ENCODE measurements around the gene RTN4IP1.
A peak's percentile ranks its signal among the peaks of the same experiment; 100 is the strongest.
"Not testable (repeated sequence)": the region's sequence is repeated elsewhere in the genome, so short reads cannot be mapped to it uniquely, and the experiment has no call there.

RTN4IP1 gene

DNA sequence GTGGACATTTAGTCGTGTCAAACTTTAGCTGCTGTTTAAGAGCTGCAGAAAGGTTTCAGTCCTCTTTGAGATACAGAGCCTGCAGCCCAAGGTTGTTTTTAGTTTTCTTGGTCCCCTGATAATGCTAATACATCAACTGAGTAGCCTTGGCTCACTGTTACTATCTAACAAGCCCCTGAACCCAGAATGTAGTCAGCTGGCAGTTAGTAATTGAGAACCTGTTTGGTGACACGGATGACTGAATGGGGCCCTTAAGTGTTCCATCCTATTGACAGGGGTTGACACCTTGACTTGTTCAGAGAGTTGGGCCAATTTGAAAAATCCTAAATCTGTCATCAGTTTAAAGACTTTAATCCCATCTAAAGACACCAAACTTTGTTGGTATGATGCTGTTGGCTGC lies 2.8 kb downstream of the RTN4IP1 start:
- DNase-seq = no peak

DNA sequence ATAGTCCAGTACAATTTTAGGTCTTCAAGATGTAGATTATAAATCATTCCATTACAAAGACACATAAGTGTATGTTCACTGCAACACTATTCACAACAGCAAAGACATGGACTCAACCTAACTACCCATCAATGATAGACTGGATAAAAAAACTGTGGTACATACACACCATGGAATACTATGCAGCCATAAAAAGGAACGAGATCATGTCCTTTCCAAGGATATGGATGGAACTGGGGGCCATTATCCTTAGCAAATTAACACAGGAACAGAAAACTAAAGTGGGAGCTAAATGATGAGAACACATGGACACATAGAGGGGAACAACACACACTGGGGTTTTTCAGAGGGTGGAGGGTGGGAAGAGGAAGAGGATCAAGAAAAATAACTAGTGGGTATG lies 6.3 kb downstream of the RTN4IP1 start:
- no peak for DNase-seq

DNA sequence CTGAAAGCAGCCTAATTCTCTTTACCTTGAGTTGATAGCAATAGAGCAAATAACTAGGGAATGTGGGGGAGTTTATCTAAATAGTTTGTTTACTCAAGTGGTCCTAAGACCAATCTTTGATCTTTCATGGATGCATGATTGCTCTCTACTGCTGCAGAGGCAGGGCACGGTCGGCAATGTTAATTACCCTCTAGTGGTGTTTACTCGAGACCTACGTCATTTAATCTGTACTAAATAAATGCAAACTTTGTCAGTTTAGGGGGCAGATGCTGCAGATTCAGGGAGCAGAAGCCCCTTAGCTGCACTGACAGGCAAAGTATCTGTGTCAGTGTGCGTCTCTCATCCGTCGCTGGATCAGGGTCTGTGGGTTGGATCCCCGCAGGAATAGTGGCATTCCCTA lies 6.9 kb downstream of the RTN4IP1 start:
- no peak for DNase-seq

DNA sequence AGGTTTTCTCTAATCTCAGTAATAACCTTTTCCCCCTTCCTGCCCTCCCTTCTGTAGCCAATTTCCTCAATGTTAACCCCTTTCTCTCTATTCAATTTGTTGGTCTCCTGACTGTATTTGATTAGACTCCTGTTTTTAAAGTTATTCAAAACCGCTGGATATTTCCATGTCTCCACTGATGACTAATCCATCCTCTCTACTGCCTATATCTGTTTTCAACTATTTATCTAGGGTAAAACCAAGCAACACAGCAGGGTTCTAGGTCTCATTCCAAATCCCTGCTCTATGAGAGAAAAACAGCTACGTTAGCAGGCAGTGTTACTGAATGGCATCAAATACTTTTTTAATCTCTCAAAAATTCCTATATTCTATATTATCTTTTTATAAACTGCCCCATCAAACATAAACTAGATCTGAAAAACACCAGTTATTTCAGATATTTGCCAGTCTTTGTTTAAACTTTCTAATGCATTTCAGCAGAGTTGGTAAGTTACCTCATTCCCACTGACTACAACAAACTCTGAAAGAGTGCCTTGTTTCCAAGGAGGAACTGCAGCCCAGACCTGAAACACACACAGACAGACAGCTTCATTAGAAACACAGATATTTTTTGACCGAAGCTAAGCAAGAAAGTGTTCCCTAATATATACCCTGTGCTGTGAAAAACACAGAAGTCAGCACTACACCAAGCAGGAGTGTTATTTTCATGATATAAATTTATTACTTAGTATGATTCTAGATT lies 8.2 kb downstream of the RTN4IP1 start:
- DNase-seq = no peak

DNA sequence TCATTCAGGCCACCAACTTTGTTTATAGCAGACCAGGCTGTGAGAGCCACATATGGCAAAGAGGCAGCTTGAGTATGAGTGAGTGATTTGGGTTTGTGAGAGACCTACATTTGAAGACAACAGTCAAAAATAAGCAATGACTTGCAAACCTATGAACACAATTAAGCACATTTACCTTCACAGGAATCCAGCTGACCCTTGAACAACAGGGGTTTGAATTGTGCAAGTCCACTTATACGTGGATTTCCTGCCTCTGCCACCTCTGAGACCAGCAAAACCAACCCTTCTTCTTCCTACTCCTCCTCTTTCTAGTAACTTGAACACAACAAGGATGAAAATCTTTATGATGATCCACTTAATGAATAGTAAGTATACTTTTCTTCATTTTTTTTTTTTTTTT lies 10.1 kb downstream of the RTN4IP1 start:
- DNase-seq = no peak

DNA sequence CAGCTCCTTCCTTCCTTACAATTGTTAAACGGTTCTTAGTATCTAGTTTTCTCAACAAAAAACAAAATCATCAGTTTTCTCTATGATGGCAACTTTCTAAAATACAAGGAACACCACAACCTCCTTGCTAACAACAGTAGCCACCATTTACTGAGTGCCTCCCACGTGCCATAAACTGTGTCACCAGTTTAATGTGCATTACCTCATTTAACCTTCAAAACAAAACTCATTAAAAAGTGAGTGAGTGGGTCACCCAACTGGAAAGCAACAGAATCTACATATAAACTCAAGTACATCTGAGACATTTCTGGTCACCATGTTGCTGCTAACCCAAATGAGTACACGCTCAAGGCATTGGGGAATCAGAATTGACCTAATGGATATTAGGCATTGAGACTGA lies 11.0 kb downstream of the RTN4IP1 start:
- DNase-seq = no peak

DNA sequence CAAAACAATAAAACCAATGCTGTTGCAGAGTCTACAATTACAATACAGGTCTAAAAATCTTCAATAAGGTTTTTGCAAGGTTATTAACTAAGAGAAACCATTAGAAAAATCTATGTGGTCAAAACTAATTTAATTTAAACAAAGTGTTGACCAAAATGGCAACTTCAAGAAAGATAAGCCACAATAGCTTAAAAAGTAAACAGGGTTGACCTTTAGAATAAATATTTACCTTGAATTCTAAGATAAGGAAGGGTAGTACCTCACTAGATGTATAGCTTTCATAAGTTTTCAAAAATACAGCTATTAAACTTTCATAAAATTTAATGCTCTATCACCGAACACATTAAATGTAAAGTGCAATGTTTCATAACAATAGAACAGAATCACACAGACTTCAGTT lies 11.4 kb downstream of the RTN4IP1 start:
- DNase-seq = no peak

DNA sequence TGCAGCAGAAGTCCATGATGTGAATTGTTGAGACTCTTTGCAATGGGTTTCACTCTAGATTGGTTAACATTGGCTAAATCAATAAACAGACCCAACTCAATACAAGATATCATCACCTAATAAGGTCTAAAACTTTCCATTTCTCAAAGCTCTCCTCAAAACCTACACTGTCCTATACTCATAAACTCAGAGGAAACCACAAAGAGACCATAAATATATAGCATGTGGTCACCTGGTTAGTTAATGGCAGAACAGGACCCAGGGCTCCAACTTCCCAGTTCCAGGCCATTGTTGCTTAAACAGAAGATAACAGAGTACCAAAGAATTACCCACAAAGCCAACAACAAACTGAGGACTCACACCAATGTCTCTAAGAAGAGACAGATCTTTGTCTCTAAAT lies 12.0 kb downstream of the RTN4IP1 start:
- no peak for DNase-seq

DNA sequence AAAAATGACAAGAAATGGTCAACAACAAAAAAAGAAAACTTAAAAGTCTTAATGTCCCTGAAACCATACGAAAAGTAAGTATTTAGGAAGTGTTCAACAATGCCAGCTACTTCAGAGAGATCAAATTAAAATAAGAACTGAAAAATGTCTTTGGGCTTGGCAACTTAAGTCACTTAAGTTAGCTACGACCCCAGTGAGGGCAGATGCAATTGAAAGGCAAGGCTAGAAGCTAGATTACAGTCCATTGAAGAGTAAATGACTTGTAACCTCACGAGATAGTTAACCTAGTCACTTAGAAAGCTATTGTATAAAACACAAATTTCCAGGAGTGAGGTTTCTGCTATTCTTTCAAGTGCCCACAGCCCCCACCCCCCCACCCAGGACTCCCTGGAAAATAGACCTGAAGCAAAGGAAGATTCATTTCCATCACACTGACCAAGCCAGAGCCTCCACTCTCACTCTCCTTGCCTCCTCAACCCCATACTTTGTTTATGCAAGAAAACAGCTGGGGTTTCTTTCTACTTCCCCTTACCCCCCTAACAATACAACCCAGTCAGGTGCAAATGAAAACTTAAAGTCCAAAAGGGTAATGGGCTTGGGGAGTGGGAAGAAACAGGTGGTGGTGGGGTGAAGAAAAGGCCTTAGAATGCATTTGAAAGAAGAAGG lies 14.6 kb downstream of the RTN4IP1 start:
- DNase-seq = no peak

DNA sequence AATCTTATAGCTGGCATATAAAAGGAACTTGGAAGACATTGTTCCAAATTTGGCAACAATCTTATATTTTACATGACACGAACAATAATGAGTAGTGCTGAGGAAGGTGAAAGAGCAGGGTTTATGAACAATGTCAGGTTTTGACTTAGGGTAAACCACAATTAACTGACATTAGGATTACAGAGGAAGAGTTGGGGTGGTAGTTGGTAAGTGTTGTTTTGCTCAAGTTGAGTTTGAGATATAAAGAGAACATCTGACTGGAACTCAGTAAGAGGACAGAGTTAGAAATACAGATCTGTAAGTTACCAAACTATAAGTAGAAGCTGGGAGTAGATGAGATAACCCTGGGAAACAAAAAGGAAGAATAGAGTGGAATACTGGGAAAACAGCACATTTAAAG lies 15.1 kb downstream of the RTN4IP1 start:
- DNase-seq = no peak

DNA sequence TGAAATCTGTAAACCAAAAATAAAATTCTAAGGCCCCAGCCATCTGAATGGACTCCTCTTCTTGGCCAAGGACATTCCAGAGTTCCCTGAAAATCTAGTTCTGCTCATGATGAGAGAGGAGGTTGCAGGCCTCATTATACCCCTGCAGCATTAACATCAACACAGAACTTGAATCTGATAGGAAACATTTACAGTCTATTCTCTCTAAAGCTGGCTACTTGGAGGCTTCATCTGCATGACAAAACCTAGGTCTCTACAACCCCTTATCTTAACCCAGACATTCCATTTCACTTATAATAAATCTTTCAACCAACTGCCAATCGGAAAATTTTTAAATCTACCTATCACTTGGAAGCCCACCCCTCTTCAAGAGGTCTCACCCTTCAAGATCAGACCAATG lies 15.7 kb downstream of the RTN4IP1 start:
- DNase-seq = no peak

DNA sequence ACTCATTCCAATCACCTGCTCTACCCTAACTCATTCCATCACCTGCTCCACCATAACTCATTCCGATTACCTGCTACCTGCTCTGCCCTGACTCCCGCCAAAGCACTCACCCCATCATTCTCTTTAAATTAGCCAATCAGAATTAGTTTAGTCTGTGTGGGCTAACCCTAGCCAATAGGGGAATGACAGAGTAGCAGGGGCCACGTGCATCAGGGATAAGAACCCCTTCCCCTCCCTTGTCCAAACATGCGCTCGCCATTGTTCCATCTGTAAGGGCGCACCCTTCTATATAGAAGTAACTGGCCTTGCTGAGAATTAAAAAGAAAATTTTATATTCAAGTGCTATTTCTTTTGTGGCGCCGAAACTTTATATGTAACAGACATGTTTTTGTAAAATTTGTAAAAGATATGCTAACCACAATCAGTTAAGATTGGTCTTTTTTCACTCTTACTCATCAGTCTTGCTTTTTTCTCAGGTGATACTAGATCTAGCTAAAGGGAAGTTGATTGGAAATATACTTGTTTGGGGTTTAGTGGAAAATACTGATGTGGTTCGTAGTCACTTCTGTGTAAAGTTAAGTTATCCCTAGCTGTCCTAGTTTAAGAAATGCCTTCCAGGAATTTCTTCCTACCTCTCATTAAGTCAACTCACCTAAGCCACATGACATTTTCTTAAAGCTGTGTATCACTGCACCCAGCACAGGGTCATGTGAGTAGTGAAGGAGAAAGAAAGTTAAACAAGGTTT lies 16.5 kb downstream of the RTN4IP1 start:
- no peak for DNase-seq

DNA sequence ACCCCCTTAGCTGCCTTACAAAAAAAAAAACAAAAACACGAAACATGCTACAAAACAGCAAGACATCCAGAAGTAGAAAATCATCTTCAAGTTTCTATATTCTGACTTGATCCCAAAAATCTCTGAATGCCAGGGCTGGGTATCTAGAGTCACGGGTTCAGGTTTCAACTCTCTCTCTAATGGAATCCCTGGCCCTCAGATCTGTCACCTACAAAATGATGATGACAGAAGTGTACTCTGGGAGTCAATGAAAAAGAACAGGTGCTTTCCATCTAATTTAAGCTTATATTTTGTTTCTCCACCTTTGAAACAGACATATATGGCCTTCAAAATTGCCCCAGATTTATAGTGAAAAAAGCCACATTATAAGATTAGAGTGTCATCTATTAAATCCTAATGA lies 18.3 kb downstream of the RTN4IP1 start:
- no peak for DNase-seq

DNA sequence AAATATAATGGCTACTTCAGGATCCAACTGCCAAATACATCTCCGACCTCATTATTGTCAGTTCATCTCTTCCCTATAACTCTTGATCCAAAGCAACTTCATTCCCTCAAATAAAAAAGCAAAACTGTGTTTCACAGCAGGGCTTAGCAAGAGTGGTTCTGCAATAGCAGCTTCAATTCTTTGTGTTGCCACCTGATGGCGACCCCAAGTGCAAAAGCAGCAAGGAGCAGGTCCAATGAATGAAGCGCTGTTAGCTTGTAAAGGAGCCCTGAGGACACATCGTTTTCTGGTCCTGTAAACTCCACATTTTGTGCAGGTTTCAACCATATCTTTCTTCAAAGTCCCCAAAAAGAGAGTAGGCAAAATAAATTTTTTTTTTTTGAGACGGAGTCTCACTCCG lies 19.6 kb downstream of the RTN4IP1 start:
- no peak for DNase-seq

DNA sequence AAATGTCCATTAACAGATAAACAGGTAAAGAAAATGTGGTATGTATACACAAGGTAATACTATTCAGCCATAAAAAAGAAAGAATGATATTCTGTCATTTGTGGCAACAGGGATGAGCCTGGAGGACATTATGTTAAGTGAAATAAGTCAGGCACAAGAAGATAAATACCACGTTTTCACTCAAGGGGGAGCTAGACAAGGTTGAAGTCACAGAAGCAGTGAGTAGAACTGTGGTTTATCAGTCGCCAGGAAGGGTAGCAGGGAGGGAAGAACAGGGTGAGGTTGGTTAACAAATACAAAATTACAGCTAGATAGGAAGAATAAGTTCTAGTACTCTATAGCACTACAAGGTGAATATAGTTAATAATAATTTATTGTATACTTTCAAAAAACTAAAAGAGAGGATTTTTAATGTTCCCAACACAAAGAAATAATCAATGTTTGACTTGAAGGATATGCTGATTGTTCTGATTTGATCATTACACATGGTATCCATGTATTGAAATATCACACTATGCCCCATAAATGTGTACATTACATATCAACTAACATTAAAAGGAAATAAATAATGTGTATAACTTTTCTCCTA lies 21.1 kb downstream of the RTN4IP1 start:
- DNase-seq = peak; percentile 5

DNA sequence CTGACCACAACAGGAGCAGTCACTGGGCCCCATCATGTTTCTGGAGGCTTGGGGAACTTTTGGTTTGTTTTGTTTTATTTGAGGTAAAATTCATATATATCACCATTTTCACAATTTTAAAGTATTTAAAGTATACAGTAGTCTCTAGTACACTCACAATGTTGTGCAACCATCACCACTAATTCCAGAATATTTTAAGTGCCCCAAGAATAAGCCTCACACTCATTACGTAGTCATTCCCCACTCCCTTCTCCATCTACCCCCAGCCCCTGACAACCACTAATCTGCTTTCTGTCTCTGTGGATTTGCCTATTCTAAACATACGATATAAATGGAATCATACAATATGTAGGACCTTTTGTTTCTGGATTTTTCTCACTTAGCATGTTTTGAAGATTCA lies 29.0 kb downstream of the RTN4IP1 start:
- DNase-seq = no peak

DNA sequence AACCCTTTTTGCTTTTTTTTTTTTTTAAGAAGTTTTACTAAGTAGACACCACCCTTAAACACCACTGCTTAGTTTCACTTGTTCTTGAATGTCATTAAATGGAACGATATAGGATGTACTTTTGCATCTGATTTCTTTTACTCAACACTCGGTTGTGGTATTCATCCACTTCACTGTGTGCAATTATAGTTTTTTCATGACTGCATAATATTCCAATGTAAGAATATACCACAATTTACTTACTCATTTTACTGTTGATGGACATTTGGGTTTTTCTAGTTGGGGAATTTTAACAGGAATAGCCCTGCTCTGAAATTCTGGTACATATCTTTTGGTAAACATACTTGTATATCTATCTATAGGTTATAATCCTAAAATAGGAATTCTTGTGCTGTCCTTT lies 29.9 kb downstream of the RTN4IP1 start:
- DNase-seq = no peak

DNA sequence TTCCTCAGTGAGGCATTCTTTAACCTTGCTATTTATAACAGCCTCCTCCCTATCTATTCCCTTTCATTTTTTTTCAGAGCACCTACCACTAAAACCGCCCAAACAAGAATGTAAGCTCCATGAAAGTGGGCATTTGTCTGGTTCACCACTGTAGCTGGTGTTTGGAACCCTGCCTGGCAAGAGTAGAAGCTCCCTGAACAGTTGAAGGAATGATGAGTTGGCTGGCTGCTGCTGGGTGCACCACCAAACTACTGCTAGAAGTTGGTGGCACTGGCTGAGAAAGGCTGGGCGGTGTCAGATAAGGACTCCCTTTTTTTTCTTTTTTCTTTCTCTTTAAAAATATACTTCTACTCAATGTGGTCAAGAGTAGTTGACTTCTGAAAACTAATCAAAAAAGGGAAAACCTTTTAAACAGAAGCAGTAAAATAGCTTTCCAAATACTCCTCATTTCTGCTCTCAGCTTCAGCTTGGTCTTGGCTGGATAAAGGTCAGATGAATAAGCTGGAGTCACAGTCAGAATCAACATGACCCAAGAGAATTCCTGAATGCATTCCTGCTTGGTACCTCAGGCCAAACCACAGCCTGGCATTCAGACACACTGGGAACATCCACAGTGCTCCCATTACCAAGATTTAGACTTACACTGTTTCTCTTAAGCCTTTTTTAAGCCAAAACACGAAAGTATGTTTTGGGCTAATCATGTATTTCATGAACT lies 38.0 kb downstream of the RTN4IP1 start:
- no peak for DNase-seq

DNA sequence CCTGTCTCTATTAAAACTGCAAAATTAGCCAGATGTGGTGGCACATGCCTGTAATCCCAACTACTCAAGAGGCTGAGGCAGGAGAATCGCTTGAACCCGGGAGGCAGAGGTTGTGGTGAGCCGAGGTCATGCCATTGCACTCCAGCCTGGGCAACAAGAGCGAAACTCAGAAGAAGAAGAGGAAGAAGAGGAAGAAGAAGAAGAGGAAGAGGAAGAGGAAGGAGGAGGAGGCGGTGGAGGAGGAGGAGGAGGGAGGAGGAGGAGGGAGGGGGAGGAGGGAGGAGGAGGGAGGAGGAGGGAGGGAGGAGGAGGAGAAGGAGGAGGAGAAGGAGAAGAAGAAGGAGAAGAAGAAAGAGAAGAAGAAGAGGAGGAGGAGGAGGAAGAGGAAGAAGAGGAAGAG lies 40.4 kb downstream of the RTN4IP1 start:
- DNase-seq = not testable (repeated sequence)

DNA sequence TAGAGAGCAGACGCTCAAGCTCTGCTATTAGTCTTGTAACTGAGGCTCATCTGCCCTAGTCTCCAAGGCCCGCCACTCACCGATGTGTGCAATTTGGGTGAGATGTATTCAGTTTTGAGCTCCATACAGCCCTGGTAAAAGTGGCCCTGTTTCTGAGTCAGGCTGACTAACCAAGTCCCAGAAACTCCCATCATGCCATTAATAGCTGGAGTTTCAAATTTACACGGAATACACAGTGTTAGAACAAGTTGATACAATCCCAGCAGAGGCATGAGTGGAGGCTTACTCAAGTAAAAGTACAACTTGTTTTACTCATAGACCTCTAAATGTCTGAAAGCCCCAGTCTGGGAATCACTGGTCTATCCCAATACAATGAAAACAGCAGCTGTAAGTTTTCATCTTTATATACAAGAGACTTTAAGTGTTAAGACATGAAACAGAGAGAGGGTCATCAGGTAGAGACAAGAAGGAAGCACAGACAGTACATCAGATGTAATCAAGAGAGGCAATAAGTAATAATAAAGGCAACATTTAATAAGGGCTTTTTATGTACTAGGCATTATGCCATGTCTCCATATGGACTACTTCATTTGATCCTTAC lies 42.4 kb downstream of the RTN4IP1 start:
- DNase-seq = no peak

DNA sequence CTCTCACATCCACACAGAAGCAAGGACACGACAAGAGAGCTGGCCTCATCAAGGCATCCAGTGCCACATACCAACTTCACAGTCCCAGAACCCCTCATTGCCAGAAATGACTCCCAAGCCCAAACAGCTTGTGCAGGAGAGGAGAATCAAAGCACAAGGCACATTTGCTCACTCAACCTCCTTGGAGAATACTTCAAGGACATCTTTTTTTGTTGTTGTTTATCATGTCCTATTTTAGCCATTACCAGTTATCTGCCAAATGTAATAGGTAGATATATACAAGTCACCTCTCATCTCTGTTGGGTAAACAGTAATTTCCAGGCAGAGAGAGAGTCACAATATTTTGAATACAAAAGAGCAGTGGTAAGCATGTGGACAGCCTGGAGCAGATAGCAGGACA lies 47.8 kb downstream of the RTN4IP1 start:
- DNase-seq = no peak

DNA sequence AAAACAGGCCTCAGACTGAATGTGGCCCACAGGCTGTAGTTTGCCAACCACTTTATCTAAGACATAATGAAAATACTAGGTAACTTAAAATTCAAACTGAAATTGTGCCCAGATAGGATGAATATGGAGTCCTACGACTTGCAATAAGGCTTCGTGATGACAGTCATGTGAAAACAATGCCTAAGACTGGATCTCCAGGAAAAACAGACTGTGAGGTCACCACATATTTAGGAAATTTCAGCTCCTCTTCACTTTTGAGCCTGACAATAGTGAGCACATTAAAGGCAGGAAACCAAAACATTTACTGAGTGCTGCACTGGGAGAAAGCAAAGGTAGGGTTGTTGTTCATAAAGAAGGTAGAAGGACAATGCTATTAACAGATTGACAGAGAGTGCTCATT lies 50.0 kb downstream of the RTN4IP1 start:
- no peak for DNase-seq
